Neural crest cell (in vitro differentiated cells): Measurements from ENCODE around the gene SRPX. TPM values are rescaled to one million over a fixed set of nuclear protein-coding genes. Genes with fewer than 3 reads are reported as not detected.

Experiments
- DNase-seq: peaks from one replicate; pipeline ENCODE4 v3.0.0; 2021; ENCODE audit warnings: low read depth, mixed read lengths, low spot score
- H3K27ac Mint-ChIP-seq: one replicate; pipeline ENCODE4 v1.8.0; 2021; ENCODE audit warnings: mild to moderate bottlenecking, mixed read lengths; ENCODE audit not compliant: unreplicated experiment
- H3K27me3 Mint-ChIP-seq: 2 replicates; pipeline ENCODE4 v1.8.0; 2021; ENCODE audit warnings: low read depth, mild to moderate bottlenecking, mixed read lengths
- H3K36me3 Mint-ChIP-seq: 2 replicates; pipeline ENCODE4 v1.8.0; 2021; ENCODE audit warnings: low read depth, mild to moderate bottlenecking, mixed read lengths
- H3K4me1 Mint-ChIP-seq: 2 replicates; pipeline ENCODE4 v1.8.0; 2021; ENCODE audit warnings: mixed read lengths
- H3K4me3 Mint-ChIP-seq: one replicate; pipeline ENCODE4 v1.8.0; 2021; ENCODE audit warnings: mild to moderate bottlenecking, mixed read lengths
- H3K9me3 Mint-ChIP-seq: 2 replicates; pipeline ENCODE4 v1.8.0; 2021; ENCODE audit warnings: mixed read lengths
- total RNA-seq: library from RNA; stranded (reverse); gene quantifications from 2 replicates; pipeline ENCODE4 v1.2.1, GENCODE V29; 2021
- TF ChIP-seq, protein P1 (sequence below): fragments of 200-600 bp; sonication (generic); conservative IDR thresholded peaks from 2 replicates; pipeline ENCODE4 v1.5.0; 2021; ENCODE audit warnings: antibody characterized with exemption, mild to moderate bottlenecking

Gene SRPX
- total RNA-seq, 1 donor from 2014 or later: 3.7 TPM

DNA sequence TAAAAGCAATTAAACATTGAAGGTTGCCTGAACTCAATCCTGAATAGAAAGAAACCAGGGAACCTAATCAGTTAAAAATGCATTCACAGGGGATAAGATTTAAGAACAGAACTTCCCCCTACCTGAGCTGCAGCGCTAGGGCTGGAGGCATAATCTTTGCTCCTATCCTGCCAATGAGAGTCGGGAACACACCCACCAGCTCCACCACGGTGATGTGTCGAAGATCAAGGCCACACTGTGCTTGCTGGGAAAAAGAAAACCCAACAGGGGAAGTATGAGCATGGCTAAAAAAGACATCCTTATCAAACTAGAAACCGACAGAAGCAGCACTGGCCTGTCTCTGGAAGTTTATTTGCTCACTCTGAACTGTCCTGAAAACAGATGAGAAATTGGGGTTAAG lies 66.3 kb downstream of the SRPX start:
- no peak overlapping the region for H3K27ac Mint-ChIP-seq
- H3K4me1 Mint-ChIP-seq: no peaks in the 10 kb centered on the region
- peaks cover 2% of the 10 kb centered on the region for H3K36me3 Mint-ChIP-seq
- no peaks in the 10 kb centered on the region for H3K27me3 Mint-ChIP-seq
- TF ChIP-seq, protein P1, sequence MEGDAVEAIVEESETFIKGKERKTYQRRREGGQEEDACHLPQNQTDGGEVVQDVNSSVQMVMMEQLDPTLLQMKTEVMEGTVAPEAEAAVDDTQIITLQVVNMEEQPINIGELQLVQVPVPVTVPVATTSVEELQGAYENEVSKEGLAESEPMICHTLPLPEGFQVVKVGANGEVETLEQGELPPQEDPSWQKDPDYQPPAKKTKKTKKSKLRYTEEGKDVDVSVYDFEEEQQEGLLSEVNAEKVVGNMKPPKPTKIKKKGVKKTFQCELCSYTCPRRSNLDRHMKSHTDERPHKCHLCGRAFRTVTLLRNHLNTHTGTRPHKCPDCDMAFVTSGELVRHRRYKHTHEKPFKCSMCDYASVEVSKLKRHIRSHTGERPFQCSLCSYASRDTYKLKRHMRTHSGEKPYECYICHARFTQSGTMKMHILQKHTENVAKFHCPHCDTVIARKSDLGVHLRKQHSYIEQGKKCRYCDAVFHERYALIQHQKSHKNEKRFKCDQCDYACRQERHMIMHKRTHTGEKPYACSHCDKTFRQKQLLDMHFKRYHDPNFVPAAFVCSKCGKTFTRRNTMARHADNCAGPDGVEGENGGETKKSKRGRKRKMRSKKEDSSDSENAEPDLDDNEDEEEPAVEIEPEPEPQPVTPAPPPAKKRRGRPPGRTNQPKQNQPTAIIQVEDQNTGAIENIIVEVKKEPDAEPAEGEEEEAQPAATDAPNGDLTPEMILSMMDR: no peak
- no peak overlapping the region for H3K4me3 Mint-ChIP-seq
- peaks cover 3% of the 10 kb centered on the region for H3K9me3 Mint-ChIP-seq
- no peak for DNase-seq

DNA sequence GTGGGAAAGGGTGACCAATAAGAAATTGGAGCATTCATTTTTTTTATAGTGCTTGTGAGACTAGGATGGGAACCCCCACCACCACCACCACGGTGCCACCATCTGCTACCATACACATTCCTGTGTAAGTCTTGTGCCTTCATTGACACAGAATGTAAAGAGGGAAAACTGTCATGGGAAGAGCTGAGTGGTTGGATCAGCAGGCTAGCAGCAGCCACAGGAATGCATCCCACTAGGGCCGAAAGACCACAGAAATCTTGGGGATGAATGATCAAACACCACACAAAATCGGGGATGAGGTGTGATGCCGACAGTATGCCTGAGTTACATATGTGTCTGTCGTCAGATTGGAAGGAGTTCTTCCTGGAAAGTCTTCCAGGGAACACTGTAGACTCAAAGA lies 69.2 kb downstream of the SRPX start:
- TF ChIP-seq, protein P1: no peak
- Mint-ChIP-seq H3K9me3 (no peaks in the 10 kb centered on the region), H3K4me3 (no peak overlapping the region), H3K27me3 (no peaks in the 10 kb centered on the region), H3K27ac (no peak overlapping the region), H3K4me1 (no peaks in the 10 kb centered on the region), H3K36me3 (peaks cover 2% of the 10 kb centered on the region)
- no peak for DNase-seq

DNA sequence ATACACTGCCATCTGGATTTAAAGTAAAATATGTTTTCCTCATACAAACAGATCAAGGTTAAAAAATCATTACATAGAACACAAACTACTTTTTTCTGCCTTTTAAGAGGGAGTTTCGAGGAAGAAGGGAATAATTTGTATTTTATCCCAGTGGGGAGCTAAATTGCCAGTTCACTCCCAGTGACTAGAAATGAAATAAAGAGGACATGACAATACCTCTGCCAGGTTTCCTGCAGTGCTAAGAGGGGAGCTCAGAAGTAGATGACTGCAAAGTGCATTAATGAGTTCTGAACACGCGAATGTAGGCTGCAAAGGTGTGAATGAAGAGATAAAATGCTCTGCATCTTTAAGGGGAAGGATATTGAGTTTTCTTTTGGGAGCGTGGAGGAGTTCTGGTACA lies 69.7 kb downstream of the SRPX start:
- Mint-ChIP-seq H3K36me3 (peaks cover 2% of the 10 kb centered on the region), H3K27ac (no peak overlapping the region), H3K9me3 (peaks cover under 1% of the 10 kb centered on the region), H3K4me3 (no peak overlapping the region), H3K4me1 (no peaks in the 10 kb centered on the region), H3K27me3 (no peaks in the 10 kb centered on the region)
- TF ChIP-seq, protein P1: no peak
- no peak for DNase-seq

DNA sequence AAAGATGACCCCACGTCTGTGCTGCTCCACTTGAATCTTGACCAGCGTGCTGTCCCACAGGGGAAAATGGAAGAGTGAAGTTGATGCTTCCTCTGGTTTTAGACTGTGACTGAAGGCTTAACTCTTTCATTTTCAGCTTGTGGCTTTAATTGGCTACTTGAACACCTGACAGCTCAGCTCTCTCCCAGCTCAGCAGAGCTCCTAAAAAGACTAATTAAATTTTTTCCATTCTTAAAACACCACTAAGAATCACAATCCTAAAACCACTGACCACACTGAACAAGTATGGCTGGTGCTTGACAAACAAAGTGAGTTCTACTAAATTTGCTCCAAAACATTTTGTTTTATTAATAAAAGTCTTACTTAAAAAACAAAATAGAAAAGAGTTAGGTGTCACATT lies 71.7 kb downstream of the SRPX start:
- TF ChIP-seq, protein P1: no peak
- H3K4me1 Mint-ChIP-seq: no peaks in the 10 kb centered on the region
- H3K27me3 Mint-ChIP-seq: no peaks in the 10 kb centered on the region
- H3K36me3 Mint-ChIP-seq: peaks cover 2% of the 10 kb centered on the region
- H3K27ac Mint-ChIP-seq: no peak overlapping the region
- no peak overlapping the region for H3K4me3 Mint-ChIP-seq
- DNase-seq: no peak
- peaks cover 8% of the 10 kb centered on the region for H3K9me3 Mint-ChIP-seq

GRCh38 chrX:38142610-38143009 lies 78.1 kb downstream of the SRPX start:
- H3K4me3 Mint-ChIP-seq: no peak overlapping the region
- no peak for DNase-seq
- TF ChIP-seq, protein P1: no peak
- no peaks in the 10 kb centered on the region for H3K36me3 Mint-ChIP-seq
- no peaks in the 10 kb centered on the region for H3K27me3 Mint-ChIP-seq
- H3K4me1 Mint-ChIP-seq: no peaks in the 10 kb centered on the region
- no peak overlapping the region for H3K27ac Mint-ChIP-seq
- peaks cover 8% of the 10 kb centered on the region for H3K9me3 Mint-ChIP-seq

- no peaks in the 10 kb centered on the region for H3K9me3 Mint-ChIP-seq
- no peaks in the 10 kb centered on the region for H3K4me1 Mint-ChIP-seq
- H3K27me3 Mint-ChIP-seq: no peaks in the 10 kb centered on the region
- H3K4me3 Mint-ChIP-seq: no peak overlapping the region
- TF ChIP-seq, protein P1: no peak
- H3K36me3 Mint-ChIP-seq: no peaks in the 10 kb centered on the region
- no peak overlapping the region for H3K27ac Mint-ChIP-seq
- no peak for DNase-seq
Measured at GRCh38 chrX:38138900-38139299, 81.8 kb downstream of the SRPX start.
